Measurements from ENCODE around the gene RPTOR. TPM values are rescaled to one million over a fixed set of nuclear protein-coding genes. Genes with fewer than 3 reads are reported as not detected.

Gene RPTOR
- total RNA-seq, 1 donor from 2014 or later: 32.0 TPM

DNA sequence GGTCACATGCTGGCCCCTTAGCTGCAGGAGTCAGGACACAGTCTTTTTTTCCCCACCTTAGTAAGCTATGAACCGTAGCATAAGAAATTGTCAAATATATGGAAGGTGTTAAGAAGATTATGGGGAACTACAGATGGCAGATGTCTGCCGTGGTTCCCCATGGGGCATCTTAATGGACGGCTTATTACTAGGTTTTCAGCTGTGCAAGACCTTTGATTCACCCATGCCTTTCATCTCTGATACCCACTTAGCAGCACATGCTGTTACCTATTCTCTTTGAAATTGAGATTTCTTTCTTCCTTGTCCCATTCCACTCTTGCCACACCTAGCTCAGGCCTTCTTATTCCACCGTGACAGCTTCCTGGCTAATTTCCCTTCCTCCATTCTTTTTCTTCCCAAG, 70.7 kb downstream of the RPTOR start:
- H4K20me1 ChIP-seq (ENCODE audit: insufficient read depth, low read length): peaks cover 71% of the 10 kb centered on the region
- peaks cover 83% of the 10 kb centered on the region for H3K79me2 ChIP-seq (ENCODE audit: insufficient read depth, low read length)
- TF ChIP-seq EZH2 (IDR thresholded peaks at IDR 0.05; ENCODE audit: insufficient read depth, low read length): no peak
- TF ChIP-seq, protein P1, sequence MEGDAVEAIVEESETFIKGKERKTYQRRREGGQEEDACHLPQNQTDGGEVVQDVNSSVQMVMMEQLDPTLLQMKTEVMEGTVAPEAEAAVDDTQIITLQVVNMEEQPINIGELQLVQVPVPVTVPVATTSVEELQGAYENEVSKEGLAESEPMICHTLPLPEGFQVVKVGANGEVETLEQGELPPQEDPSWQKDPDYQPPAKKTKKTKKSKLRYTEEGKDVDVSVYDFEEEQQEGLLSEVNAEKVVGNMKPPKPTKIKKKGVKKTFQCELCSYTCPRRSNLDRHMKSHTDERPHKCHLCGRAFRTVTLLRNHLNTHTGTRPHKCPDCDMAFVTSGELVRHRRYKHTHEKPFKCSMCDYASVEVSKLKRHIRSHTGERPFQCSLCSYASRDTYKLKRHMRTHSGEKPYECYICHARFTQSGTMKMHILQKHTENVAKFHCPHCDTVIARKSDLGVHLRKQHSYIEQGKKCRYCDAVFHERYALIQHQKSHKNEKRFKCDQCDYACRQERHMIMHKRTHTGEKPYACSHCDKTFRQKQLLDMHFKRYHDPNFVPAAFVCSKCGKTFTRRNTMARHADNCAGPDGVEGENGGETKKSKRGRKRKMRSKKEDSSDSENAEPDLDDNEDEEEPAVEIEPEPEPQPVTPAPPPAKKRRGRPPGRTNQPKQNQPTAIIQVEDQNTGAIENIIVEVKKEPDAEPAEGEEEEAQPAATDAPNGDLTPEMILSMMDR (IDR thresholded peaks at IDR 0.05; ENCODE audit: insufficient read depth, low read depth, low read length): no peak
- no peaks in the 10 kb centered on the region for H3K27me3 ChIP-seq (ENCODE audit: insufficient read depth, low read length)
- no peak overlapping the region for H3K9ac ChIP-seq (ENCODE audit: low read length)
- peaks cover 6% of the 10 kb centered on the region for H3K4me1 ChIP-seq (ENCODE audit: insufficient read depth, low read length)
- H2AFZ ChIP-seq (ENCODE audit: low read depth, low read length): no peak overlapping the region
- H3K27ac Mint-ChIP-seq (ENCODE audit: unreplicated experiment): no peak overlapping the region
- H3K4me3 ChIP-seq (ENCODE audit: insufficient read depth, low read depth, low read length): no peak overlapping the region
- H3K9me3 Mint-ChIP-seq (ENCODE audit: unreplicated experiment): no peaks in the 10 kb centered on the region
- DNase-seq (ENCODE audit: low read depth): no peak
- no peaks in the 10 kb centered on the region for H3K27me3 Mint-ChIP-seq (ENCODE audit: low read depth, unreplicated experiment)
- H3K4me1 Mint-ChIP-seq (ENCODE audit: low read depth, unreplicated experiment): peaks cover 10% of the 10 kb centered on the region
- no peak overlapping the region for H3K4me2 ChIP-seq (ENCODE audit: low read length)
- no peak overlapping the region for H3K4me3 Mint-ChIP-seq (ENCODE audit: unreplicated experiment)
- H3K27ac ChIP-seq (ENCODE audit: low read depth, low read length): no peak overlapping the region
- FAIRE-seq: no peak
- H3K9me3 ChIP-seq (ENCODE audit: insufficient read depth, low read depth, low read length): no peaks in the 10 kb centered on the region
- H3K36me3 ChIP-seq (ENCODE audit: insufficient read depth, low read length): no peaks in the 10 kb centered on the region
- peaks cover 2% of the 10 kb centered on the region for H3K36me3 Mint-ChIP-seq (ENCODE audit: low read depth, unreplicated experiment)

DNA sequence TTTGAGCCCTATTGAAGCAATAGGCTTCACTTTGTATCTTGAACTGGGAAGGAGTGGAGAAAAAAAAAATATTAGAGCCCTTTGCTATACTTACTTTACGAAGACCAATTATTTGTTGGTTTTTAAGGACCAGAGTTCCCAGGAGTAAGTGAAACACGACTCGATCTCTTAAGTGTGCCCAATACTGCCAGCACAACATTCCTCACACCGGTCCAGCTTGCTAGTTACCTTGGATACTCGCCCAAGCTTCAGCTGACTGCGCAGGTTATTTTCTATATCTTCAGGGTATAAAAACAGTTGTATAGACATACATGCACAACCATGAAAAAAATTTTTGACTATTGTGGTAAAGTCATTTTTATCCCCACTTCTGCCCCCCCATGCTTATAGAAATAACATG, 72.1 kb downstream of the RPTOR start:
- H3K9ac ChIP-seq (ENCODE audit: low read length): no peak overlapping the region
- Mint-ChIP-seq H3K27ac (ENCODE audit: unreplicated experiment) (no peak overlapping the region), H3K27me3 (ENCODE audit: low read depth, unreplicated experiment) (no peaks in the 10 kb centered on the region), H3K36me3 (ENCODE audit: low read depth, unreplicated experiment) (peaks cover 2% of the 10 kb centered on the region), H3K9me3 (ENCODE audit: unreplicated experiment) (no peaks in the 10 kb centered on the region), H3K4me3 (ENCODE audit: unreplicated experiment) (no peak overlapping the region), H3K4me1 (ENCODE audit: low read depth, unreplicated experiment) (peaks cover 21% of the 10 kb centered on the region)
- no peak overlapping the region for H2AFZ ChIP-seq (ENCODE audit: low read depth, low read length)
- FAIRE-seq (no peak), DNase-seq (ENCODE audit: low read depth) (no peak)
- H3K27me3 ChIP-seq (ENCODE audit: insufficient read depth, low read length): no peaks in the 10 kb centered on the region
- no peak overlapping the region for H3K27ac ChIP-seq (ENCODE audit: low read depth, low read length)
- H3K4me1 ChIP-seq (ENCODE audit: insufficient read depth, low read length): peaks cover 6% of the 10 kb centered on the region
- no peak overlapping the region for H3K4me3 ChIP-seq (ENCODE audit: insufficient read depth, low read depth, low read length)
- H4K20me1 ChIP-seq (ENCODE audit: insufficient read depth, low read length): peaks cover 67% of the 10 kb centered on the region
- H3K79me2 ChIP-seq (ENCODE audit: insufficient read depth, low read length): peaks cover 81% of the 10 kb centered on the region
- H3K36me3 ChIP-seq (ENCODE audit: insufficient read depth, low read length): no peaks in the 10 kb centered on the region
- no peak overlapping the region for H3K4me2 ChIP-seq (ENCODE audit: low read length)
- TF ChIP-seq, protein P1 (IDR thresholded peaks at IDR 0.05; ENCODE audit: insufficient read depth, low read depth, low read length): no peak
- TF ChIP-seq EZH2 (IDR thresholded peaks at IDR 0.05; ENCODE audit: insufficient read depth, low read length): no peak
- no peaks in the 10 kb centered on the region for H3K9me3 ChIP-seq (ENCODE audit: insufficient read depth, low read depth, low read length)

DNA sequence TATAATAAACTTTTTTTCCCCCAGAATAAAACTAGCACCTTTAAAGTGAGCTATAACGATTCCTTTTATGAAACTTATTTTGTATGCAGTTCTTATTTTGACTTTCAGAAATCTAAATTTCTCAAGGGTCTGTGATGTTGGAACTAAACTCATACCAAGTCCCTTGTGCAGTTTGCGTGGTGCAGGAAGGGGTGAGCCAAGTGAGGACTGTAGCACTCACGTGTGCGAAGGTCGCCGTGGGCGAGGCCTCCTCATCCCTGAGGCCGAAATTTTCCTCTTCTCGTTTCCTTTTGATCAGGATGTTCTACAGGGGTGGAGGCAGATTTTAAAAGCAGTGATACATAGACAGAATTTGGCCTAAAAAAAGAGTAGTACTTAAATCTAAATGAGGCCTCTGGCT, 73.7 kb downstream of the RPTOR start:
- Histone ChIP-seq H3K9ac (ENCODE audit: low read length) (no peak overlapping the region), H4K20me1 (ENCODE audit: insufficient read depth, low read length) (peaks cover 60% of the 10 kb centered on the region), H3K9me3 (ENCODE audit: insufficient read depth, low read depth, low read length) (no peaks in the 10 kb centered on the region), H3K27ac (ENCODE audit: low read depth, low read length) (no peak overlapping the region), H3K27me3 (ENCODE audit: insufficient read depth, low read length) (no peaks in the 10 kb centered on the region), H3K4me1 (ENCODE audit: insufficient read depth, low read length) (peaks cover 6% of the 10 kb centered on the region), H2AFZ (ENCODE audit: low read depth, low read length) (no peak overlapping the region), H3K36me3 (ENCODE audit: insufficient read depth, low read length) (no peaks in the 10 kb centered on the region), H3K79me2 (ENCODE audit: insufficient read depth, low read length) (peaks cover 79% of the 10 kb centered on the region), H3K4me3 (ENCODE audit: insufficient read depth, low read depth, low read length) (no peak overlapping the region), H3K4me2 (ENCODE audit: low read length) (no peak overlapping the region)
- Mint-ChIP-seq H3K4me3 (ENCODE audit: unreplicated experiment) (no peak overlapping the region), H3K27ac (ENCODE audit: unreplicated experiment) (no peak overlapping the region), H3K36me3 (ENCODE audit: low read depth, unreplicated experiment) (no peaks in the 10 kb centered on the region), H3K27me3 (ENCODE audit: low read depth, unreplicated experiment) (no peaks in the 10 kb centered on the region), H3K4me1 (ENCODE audit: low read depth, unreplicated experiment) (peaks cover 21% of the 10 kb centered on the region), H3K9me3 (ENCODE audit: unreplicated experiment) (no peaks in the 10 kb centered on the region)
- no peak for TF ChIP-seq EZH2 (IDR thresholded peaks at IDR 0.05; ENCODE audit: insufficient read depth, low read length)
- TF ChIP-seq, protein P1 (IDR thresholded peaks at IDR 0.05; ENCODE audit: insufficient read depth, low read depth, low read length): no peak
- FAIRE-seq (no peak), DNase-seq (ENCODE audit: low read depth) (no peak)
